ENCODE results near the gene ARHGEF38.

GRCh38 chr4:105598787-105599186 is 46.4 kb downstream of the ARHGEF38 start:
- TF ChIP-seq POLR2AphosphoS5 (IDR thresholded peaks at IDR 0.05; ENCODE audit: borderline replicate concordance, low read depth, low read length) (no peak), EZH2 (IDR thresholded peaks at IDR 0.05) (no peak), FOXP2 (optimal IDR thresholded peaks at IDR 0.05; ENCODE audit: control extremely low read depth, extremely low read length, insufficient read depth) (no peak)
